NCI-H1092 (cell line): ENCODE measurements around the gene UBE2V1.
"Not testable (repeated sequence)": the region's sequence is repeated elsewhere in the genome, so short reads cannot be mapped to it uniquely, and the experiment has no call there.

ENCODE experiments used
- DNase-seq: peaks from one replicate; lab custom pipeline; 2025; lab: John Stamatoyannopoulos, UW

UBE2V1 gene

DNA sequence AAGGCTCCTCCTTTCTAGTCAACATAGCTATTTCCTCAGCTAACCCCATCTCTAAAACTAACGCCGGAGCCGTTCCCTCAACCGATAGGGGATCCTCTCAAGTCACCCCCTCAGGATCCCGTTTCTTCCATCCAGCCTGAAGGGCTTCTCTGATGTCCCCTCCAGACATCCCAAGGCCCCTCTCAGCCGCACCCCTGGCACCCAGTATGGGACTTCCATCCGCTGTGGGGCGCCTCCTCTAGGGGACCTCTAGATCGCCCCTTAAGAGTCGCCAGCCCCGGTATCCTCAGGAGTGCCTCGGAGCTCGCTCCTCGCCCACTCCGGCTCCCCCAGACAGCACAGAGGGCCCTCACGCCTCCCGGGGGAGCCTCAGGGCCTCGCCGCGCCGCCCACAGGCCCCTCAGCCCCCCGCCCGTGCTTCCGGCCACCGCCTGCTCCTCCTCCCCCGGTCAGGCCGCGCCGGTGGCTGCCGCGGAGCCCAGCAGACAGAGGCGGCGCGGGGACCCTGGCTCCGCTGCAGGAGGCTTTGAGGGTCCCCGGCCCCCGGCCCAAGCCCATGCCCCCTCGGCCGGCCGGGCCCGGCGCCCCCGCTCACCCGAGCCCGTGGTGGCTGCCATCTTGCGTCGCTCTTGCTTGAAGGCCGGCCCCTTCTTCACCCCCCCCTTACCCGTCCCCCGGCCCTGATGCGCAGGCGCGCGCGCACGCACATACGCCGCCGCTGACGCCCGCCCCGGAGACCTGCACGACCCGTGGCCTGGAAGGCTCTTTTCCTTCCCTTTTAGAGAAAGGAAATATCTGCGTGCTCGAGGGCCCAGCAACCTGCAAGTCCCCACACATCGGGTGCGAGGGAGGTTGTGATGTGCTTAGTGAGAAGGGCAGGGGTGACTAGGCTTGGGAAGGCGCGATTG is at the start of gene UBE2V1:
Gene UBE2V1 (minus strand): TSS at position 639 of the 908 bp plus-strand sequence. CDS start 22 bp downstream, at position 617.
- DNase-seq = peak; percentile 82

DNA sequence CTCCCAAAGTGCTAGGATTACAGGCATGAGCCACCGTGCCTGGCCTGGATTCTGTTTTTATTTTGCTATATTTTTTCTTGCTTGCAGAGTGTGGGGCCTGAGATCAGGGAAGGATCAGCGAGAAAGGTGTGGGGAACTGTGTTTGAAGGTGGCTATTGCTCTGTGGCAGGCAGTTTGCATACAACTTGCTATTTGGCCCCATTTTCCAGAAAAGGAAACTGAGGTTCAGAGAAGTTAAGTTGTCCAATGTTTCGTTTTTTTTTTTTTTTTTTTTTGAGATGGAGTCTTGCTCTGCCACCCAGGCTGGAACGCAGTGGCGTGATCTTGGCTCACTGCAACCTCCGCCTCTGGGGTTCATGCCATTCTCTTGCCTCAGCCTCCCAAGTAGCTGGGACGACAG is 48.5 kb upstream of the UBE2V1 start:
- DNase-seq = not testable (repeated sequence)

GRCh38 chr20:50153500-50154377 is 40.8 kb upstream of the UBE2V1 start, which contains the start of gene PEDS1:
PEDS1 (minus strand) TSS chr20:50153723; CDS start chr20:50153637, 86 bp downstream.
- peak; percentile 82 for DNase-seq

DNA sequence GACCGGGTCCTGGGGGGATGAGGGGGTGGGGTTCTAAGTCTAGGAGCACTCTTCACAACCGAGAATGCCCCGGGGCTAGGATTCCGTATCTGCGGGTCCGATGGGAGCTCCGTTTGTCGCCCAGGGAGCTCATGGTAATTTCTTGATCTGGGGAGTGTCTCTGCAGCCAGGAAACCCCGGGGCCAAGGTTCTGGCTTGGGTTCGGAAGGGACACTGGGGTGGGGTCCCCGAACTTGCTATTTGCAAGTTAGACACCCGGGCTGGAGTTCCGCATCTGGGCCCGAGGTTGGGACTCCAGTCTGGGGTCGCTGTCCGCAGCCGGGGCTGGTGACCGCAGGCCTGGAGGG is 40.2 kb upstream of the UBE2V1 start:
- DNase-seq = no peak

DNA sequence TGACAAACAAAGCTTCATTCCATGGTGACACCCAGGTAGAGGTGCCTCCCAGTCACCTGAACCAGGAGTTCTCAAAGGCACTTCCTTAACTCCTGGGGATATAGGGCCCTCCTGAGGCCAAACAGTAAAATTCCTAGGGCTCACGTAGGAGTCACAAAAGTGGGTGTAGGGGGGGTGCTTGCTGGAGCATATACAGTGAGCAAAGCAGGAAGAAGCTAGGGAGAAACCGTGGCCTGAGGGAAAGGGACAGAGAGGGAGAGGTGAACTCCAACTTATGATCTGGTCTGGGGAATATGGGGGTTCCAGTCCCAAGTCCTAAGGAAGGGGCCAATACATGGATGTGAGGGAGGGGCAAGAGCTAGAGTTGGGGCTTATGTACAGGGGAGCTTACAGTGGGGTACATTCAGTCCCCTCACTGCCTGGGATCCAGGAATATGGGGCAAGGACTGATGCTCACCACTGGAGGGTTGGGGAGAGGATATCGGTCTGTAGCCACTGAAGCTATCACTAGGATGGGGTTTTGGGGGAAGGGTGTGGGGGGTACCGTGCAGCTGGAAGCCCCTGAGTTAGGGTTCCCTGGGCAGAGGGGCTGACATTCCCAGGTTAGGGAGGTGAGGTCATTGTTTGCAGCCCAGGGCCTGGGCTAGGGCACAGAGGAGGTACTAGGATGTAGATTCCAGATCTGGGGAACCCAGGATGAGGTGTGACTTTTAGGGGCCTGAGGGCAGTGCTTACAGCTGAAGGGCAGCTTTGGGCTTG is 39.6 kb upstream of the UBE2V1 start:
- no peak for DNase-seq

DNA sequence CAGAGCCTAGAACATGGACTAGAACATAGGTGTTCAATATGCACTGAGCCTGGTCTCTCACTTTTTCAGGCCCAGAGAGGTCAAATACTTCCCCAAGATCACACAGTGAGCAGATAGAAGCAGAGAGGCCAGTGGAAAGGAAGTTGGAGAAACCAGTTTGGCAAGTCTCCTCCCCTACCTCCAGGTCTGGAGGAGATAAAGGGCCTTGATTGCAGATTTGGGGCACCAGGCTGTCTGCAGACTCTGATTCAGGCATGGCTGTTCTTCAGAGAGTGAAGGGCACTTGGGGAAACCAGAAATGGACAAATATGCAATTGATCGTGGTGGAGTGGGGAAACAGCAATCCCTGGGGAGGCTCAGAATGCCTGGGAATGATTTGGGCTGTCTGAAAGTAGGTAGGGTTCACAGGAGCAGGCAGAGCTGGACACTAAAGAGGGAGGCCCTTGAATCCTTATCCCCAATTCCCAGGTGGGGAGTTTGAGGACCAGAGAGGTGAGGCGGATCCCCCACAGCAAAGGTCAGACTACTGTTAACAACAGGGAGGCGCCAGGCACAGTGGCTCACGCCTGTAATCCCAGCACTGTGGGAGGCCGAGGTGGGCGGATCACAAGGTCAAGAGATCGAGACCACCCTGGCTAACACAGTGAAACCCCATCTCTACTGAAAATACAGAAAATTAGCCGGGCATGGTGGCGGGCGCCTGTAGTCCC is 38.2 kb upstream of the UBE2V1 start:
- no peak for DNase-seq

- DNase-seq = no peak
Measured at GRCh38 chr20:50149481-50150254, 36.7 kb upstream of the UBE2V1 start.

DNA sequence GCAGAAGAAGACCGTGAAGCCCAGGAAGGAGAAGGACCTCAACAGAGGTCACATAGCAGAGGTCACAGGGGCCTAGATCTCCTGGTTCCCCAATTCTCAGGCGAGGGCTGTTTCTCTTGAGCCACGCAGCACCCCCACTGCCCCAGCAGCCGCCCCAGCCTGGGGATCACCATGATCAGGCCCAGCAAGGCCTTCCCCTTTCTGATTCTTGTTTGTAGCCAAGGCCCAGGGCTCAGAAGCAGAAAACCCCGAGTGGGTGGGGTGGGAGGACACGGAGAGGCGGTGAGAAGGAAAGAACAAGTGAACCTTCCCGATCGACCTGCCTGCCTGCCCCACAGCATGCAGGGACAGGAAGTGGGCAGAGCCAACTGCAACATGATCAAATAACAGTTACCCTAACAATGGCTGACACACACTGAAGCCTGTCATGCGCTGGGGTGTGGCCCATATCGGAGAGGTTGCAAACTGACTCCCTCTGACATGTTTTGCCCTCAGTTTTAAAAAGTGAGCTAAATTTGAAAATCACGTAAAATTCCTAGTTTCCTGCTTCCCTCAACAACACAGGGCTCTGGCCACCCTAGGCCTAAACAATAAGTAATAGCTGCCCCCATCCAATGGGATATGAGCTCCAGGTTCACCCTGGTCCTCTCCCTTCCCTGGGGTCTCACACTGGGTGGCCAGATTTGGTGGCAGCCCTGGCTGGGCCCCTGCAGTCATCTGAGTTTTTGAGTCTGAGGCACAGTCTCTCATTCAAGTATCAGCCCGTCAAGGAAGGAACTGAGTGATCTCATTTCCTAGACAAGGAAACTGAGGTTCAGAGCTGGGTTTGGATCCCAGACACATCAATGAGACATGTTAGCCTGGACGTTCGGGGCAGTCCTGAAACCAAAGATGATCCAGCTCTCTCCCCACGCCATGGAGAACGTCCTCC is 34.0 kb upstream of the UBE2V1 start:
- DNase-seq = no peak

DNA sequence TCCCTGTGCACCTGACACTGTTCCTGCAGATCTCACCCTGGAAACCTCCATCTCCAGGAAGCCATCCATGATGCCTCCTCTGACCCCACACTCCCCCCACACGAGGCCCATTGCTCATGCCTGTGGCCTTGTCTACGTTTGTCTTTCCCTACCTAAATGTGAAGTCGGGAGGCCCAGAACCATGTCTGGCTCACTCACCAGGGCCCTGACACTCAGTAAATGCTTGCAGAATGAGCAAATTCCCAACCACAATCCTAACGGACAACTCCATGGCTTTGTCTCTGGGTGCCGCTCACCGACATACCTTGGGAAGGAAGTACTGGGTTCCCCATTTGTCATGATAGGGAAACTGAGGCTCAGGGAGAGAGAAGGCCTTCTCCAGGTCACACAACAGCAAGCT is 33.3 kb upstream of the UBE2V1 start:
- DNase-seq = no peak

- no peak for DNase-seq
Measured at GRCh38 chr20:50145566-50145965, 32.6 kb upstream of the UBE2V1 start.

GRCh38 chr20:50144362-50144761 is 31.4 kb upstream of the UBE2V1 start:
- no peak for DNase-seq

GRCh38 chr20:50142812-50143211 is 29.9 kb upstream of the UBE2V1 start:
- no peak for DNase-seq

DNA sequence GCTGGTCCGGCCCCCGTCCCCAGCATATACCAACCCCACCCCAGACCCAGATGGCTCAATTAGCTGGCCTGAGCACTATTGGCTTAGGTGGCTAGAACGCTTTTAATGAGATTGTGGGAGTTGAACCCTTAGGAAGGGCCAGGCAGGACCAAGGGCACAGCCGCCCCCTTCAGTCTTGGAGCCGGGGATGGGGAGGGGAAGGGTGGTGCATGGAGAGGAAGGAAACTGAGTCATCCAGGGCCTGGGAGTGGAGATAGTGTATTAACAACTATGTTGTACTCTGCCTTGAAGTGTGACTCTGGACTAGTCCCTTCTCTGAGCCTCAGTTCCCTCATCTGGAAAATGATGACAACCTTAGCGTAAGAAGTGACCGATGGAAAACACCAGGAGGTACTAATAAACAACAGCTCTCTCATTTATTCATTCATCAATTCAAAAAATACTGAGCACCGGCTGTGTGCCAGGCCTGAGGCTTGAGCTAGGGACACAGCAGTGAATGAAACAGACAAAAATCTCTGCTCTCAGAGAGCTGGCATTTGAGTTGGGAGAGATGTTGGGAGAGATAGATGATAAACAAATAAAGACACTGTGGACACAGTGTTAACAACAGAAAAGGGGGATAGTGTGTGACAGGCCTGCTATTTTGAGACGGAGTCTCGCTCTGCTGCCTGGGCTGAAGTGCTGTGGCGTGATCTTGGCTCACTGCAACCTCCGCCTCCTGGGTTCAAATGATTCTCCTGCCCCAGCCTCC is 29.0 kb upstream of the UBE2V1 start:
- DNase-seq = no peak

- DNase-seq = no peak
Measured at GRCh38 chr20:50141018-50141675, 28.2 kb upstream of the UBE2V1 start.

GRCh38 chr20:50140339-50140859 is 27.4 kb upstream of the UBE2V1 start:
- DNase-seq = no peak

- DNase-seq = no peak
Measured at GRCh38 chr20:50138479-50139393, 25.8 kb upstream of the UBE2V1 start.

DNA sequence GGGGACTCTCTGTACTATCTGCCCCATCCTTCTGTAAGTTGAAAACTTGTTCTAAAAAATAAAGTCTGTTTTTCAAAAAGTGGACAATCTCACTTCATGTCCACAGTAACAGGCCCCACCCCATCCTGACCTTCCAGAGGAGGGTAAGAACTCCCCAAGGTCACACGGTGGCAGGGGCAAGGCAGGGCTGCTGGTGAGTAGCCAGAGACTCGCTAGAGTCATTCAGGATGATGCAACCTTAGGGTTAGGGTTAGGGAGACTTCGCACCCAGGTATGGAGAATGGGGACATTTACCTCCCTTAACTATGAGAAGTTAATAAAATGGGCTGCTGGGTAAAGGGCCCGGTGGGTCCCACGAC is 25.1 kb upstream of the UBE2V1 start:
- DNase-seq = no peak
